ENCODE results near the gene IRX4.

IRX4 gene

DNA sequence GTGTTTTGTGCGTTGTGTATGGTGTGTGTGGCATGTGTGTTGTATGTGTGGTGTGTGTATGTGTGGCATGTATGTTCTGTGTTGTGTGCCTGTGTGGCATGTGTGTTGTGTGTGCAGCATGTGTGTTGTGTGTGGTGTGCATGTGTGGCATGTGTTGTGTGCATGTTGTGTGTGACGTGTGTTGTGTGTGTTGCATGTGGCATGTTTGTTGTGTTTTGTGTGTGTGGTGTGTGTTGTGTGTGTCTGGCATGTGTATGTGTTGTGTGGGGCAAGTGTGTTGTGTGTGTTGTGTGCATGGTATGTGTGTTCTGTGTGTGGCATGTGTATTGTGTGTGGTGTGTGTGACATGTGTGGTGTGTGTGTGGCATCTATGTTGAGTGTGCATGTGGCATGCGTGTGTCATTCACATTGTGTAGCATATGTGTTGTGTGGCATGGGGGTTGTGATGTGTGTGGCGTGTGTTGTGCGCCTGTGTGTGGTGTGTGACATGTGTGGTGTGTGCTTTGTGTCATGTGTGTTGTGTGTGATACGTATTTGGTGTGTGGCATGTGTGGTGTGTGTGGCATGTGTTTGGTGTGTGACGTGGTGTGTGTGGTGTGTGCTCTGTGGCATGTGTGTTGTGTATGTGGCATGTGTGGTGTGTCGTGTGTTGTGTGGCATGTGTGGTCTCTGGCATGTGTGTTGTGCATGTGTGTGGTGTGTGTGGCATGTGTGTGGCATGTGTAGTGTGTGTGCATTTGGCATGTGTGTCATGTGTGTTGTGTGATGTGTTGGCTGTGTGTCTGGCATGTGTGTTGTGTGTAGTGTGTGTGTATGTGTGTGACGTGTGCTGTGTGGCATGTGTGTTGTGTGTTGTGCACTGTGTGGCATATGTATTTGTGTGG is 46.6 kb upstream of the IRX4 start:
- no peak overlapping the region for H3K4me2 ChIP-seq
- H3K79me2 ChIP-seq (ENCODE audit: insufficient read depth, low read depth): no peaks in the 10 kb centered on the region
- no peak overlapping the region for H2AFZ ChIP-seq (ENCODE audit: low read depth)
- no peak overlapping the region for H3K9ac ChIP-seq
- no peak for TF ChIP-seq CTCF (conservative IDR thresholded peaks at IDR 0.05; ENCODE audit: low read depth, low read length)
- no peaks in the 10 kb centered on the region; the same call in 1 of the 2 replicates for H3K27me3 ChIP-seq (ENCODE audit: insufficient read depth, low read depth)
- no peaks in the 10 kb centered on the region for H4K20me1 ChIP-seq (ENCODE audit: insufficient read depth)
- H3K4me1 ChIP-seq (ENCODE audit: low read depth, poor library complexity, severe bottlenecking): no peaks in the 10 kb centered on the region
- no peak overlapping the region for H3K27ac ChIP-seq
- H3K4me3 ChIP-seq (IDR thresholded peaks at IDR 0.05; ENCODE audit: insufficient read depth, low read depth, low read length): no peak overlapping the region
- no peaks in the 10 kb centered on the region for H3K36me3 ChIP-seq (ENCODE audit: insufficient read depth)

DNA sequence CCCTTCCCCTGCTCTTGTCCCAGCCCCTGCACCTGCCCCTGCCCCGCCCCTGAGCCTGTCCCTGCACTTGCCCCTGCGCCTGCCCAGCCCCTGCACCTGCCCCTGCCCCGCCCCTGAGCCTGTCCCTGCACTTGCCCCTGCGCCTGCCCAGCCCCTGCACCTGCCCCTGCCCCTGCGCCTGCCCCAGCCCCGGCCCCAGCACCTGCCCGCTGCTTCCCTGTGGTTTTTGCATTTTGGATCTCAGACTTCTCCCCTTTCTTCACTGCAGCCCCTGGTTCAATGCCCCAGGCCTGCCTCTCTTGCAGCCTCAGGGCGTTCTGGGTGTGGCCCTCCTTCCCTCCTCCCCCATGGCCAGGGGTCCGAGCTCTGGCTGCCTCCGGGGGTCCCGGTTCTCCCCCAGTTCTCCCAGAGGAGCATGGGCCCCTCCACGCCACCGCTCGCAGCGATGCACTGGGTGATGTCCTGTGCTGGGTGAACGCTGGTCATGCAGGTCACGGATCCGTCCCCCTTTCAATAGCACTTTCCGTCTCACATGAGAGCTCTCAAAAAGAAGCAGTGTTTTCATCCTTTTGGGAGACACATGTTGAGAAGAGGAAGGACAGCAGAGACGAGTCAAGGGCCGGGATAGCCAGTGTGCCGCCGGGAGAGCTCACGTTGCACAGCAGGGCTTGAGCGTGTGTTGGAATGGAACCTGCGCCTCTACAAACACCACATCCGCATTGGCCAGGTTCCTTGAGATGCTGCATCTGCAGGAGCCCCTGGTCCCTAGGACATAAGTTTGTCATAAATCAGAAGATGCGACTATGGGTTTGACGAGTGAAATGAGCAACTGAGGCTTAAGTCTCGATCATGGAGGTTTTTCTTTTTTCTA is 44.0 kb upstream of the IRX4 start:
- Histone ChIP-seq H3K27me3 (ENCODE audit: insufficient read depth, low read depth) (no peaks in the 10 kb centered on the region; the same call in 1 of the 2 replicates), H3K9ac (no peak overlapping the region)
- TF ChIP-seq CTCF (conservative IDR thresholded peaks at IDR 0.05; ENCODE audit: low read depth, low read length): no peak

GRCh38 chr5:1926071-1926440 is 43.3 kb upstream of the IRX4 start:
- H2AFZ ChIP-seq (ENCODE audit: low read depth): no peak overlapping the region
- no peaks in the 10 kb centered on the region for H3K4me1 ChIP-seq (ENCODE audit: low read depth, poor library complexity, severe bottlenecking)
- TF ChIP-seq CTCF (conservative IDR thresholded peaks at IDR 0.05; ENCODE audit: low read depth, low read length): no peak
- H4K20me1 ChIP-seq (ENCODE audit: insufficient read depth): no peaks in the 10 kb centered on the region
- no peak overlapping the region for H3K4me2 ChIP-seq
- no peaks in the 10 kb centered on the region for H3K79me2 ChIP-seq (ENCODE audit: insufficient read depth, low read depth)
- no peaks in the 10 kb centered on the region for H3K36me3 ChIP-seq (ENCODE audit: insufficient read depth)
- no peaks in the 10 kb centered on the region; the same call in 1 of the 2 replicates for H3K27me3 ChIP-seq (ENCODE audit: insufficient read depth, low read depth)
- no peak overlapping the region for H3K9ac ChIP-seq
- no peak overlapping the region for H3K4me3 ChIP-seq (IDR thresholded peaks at IDR 0.05; ENCODE audit: insufficient read depth, low read depth, low read length)
- H3K27ac ChIP-seq: no peak overlapping the region

More for the DNA sequence above, 44.0 kb upstream of the IRX4 start:
- Histone ChIP-seq H3K79me2 (ENCODE audit: insufficient read depth, low read depth) (no peaks in the 10 kb centered on the region), H3K4me1 (ENCODE audit: low read depth, poor library complexity, severe bottlenecking) (no peaks in the 10 kb centered on the region), H3K4me2 (no peak overlapping the region), H3K27ac (no peak overlapping the region), H3K4me3 (IDR thresholded peaks at IDR 0.05; ENCODE audit: insufficient read depth, low read depth, low read length) (no peak overlapping the region), H2AFZ (ENCODE audit: low read depth) (no peak overlapping the region), H3K36me3 (ENCODE audit: insufficient read depth) (no peaks in the 10 kb centered on the region), H4K20me1 (ENCODE audit: insufficient read depth) (no peaks in the 10 kb centered on the region)

DNA sequence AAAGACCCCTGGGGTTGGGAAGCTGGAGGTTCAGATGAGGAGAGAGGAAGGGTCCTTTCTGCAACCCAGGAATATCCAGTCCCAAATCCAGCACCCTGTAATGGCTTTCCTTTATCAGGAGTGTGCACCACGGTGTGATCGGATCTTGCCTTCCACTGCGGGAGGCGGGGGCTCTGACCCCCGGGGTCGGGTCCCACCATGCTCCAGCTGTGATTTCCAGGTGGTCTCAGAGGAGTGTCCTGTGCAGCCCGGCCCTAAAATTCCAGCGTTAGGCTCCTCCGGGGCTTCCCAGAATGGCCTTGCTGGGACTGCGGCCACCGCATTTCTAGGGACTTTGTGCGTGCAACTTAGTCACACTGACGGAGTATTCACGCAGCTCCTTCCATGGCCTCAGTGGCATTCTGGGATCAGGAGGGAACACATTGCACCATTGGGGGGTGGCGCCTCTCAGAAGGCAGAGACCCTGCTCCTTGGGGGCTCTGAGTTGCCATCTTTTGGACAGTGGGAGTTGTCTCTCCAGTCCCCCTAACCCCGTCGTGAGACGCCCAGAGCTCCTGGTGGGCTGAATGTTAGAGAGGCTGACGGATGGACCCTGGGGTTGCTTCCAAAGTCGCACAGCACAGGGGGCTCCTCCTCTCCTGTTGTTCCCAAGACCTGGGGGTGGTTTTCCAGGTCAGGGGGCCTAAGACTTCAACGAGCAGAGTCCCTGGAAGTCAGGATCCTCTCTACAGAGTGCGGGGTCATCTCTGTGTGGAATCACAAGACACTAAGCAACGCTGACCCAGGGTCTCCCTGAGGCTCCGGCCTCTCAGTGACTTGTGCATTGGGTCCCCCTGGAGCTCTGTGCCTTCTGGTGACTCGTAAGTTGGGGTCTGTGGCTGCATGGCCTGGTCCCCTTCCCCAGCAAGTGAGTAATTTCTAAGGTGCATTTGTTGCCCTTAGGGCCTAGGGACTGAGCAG is 42.7 kb upstream of the IRX4 start:
- no peaks in the 10 kb centered on the region for H3K4me1 ChIP-seq (ENCODE audit: low read depth, poor library complexity, severe bottlenecking)
- H3K79me2 ChIP-seq (ENCODE audit: insufficient read depth, low read depth): no peaks in the 10 kb centered on the region
- no peak overlapping the region for H3K4me2 ChIP-seq
- no peak overlapping the region for H3K4me3 ChIP-seq (IDR thresholded peaks at IDR 0.05; ENCODE audit: insufficient read depth, low read depth, low read length)
- no peak overlapping the region for H2AFZ ChIP-seq (ENCODE audit: low read depth)
- no peaks in the 10 kb centered on the region for H4K20me1 ChIP-seq (ENCODE audit: insufficient read depth)
- H3K27ac ChIP-seq: no peak overlapping the region
- H3K9ac ChIP-seq: no peak overlapping the region
- no peaks in the 10 kb centered on the region; the same call in 1 of the 2 replicates for H3K27me3 ChIP-seq (ENCODE audit: insufficient read depth, low read depth)
- no peaks in the 10 kb centered on the region for H3K36me3 ChIP-seq (ENCODE audit: insufficient read depth)
- TF ChIP-seq CTCF (conservative IDR thresholded peaks at IDR 0.05; ENCODE audit: low read depth, low read length): no peak

Data from KMS-11 (cell line).